GM12878 (cell line): ENCODE data around the gene COX19. TPM values are rescaled to one million over a fixed set of nuclear protein-coding genes. Genes with fewer than 3 reads are reported as not detected.

Experiments
- ATAC-seq: fragments of 200-7000 bp; cut with Tn5 transposase; 3 replicates; pipeline ENCODE4 v1.9.1; 2020; ENCODE audit warnings: mild to moderate bottlenecking, moderate library complexity
- BruUV-seq: library from RNA; stranded (reverse); fragments of 400-500 nt; replicated peaks from 2 replicates; lab custom pipeline; 2021; lab: Mats Ljungman, UMichigan
- CTCF ChIA-PET: fragments of 300-600 bp; sonication (Branson Sonifier 250); formaldehyde crosslinking; extraction: SDS; loops from one replicate; lab custom pipeline; 2021; ENCODE audit warnings: inconsistent platforms; lab: Yijun Ruan, JAX
- POLR2A ChIA-PET: fragments of 350-600 bp; formaldehyde crosslinking; extraction: SDS; loops from one replicate; lab custom pipeline; 2021; ENCODE audit warnings: inconsistent platforms; lab: Charles Lee
- RAD21 ChIA-PET: fragments of 300-600 bp; sonication (Branson Sonifier 250); formaldehyde crosslinking; loops from one replicate; lab custom pipeline; 2023; ENCODE audit warnings: antibody characterized with exemption; ENCODE audit not compliant: unreplicated experiment; lab: Charles Lee
- SMC1A ChIA-PET: fragments of 300-600 bp; sonication (Branson Sonifier 250); formaldehyde crosslinking; loops from one replicate; lab custom pipeline; 2023; ENCODE audit not compliant: unreplicated experiment, uncharacterized antibody; lab: Charles Lee
- DNase-seq: peaks from one replicate; pipeline ENCODE4 v3.0.0-alpha.2; 2011; ENCODE audit warnings: low read depth, low spot score
- FAIRE-seq: peaks from 3 replicates; lab custom pipeline; 2011; peaks lifted over from hg19 to GRCh38; lab: Jason Lieb, UNC
- H2AFZ ChIP-seq: 2 replicates; pipeline ENCODE4 v1.6.0; 2011; ENCODE audit warnings: low read depth, low read length, control low read depth; ENCODE audit not compliant: control insufficient read depth
- H3K27ac ChIP-seq: 2 replicates; pipeline ENCODE4 v1.5.1; 2011; ENCODE audit warnings: control low read depth; ENCODE audit not compliant: control insufficient read depth, insufficient read depth
- H3K27me3 ChIP-seq, 2 experiments: replicated peaks in 1 of 2; 2 replicates each; pipeline versions ENCODE4 v1.6.0 to v1.6.1; 2011; ENCODE audit warnings: low read length in 1 of 2; ENCODE audit not compliant: control insufficient read depth in 2 of 2, insufficient read depth in 2 of 2
- H3K36me3 ChIP-seq, 2 experiments: 2 replicates each; pipeline ENCODE4 v1.5.1; 2011; ENCODE audit warnings: low read length in 1 of 2; ENCODE audit not compliant: control insufficient read depth in 2 of 2, insufficient read depth in 2 of 2
- H3K4me1 ChIP-seq: 2 replicates; pipeline ENCODE4 v1.6.1; 2011; ENCODE audit warnings: mild to moderate bottlenecking, low read length, moderate library complexity, mixed read lengths; ENCODE audit not compliant: control insufficient read depth, insufficient read depth
- H3K4me2 ChIP-seq: 2 replicates; pipeline ENCODE4 v1.6.0; 2011; ENCODE audit warnings: control low read depth; ENCODE audit not compliant: control insufficient read depth, insufficient read depth
- H3K4me3 ChIP-seq: fragments of 200-600 bp; sonication (generic); 2 replicates; pipeline ENCODE4 v1.5.1; 2016
- H3K79me2 ChIP-seq: 2 replicates; pipeline ENCODE4 v1.6.0; 2011; ENCODE audit warnings: low read length; ENCODE audit not compliant: control insufficient read depth, insufficient read depth
- H3K9ac ChIP-seq: 2 replicates; pipeline ENCODE4 v1.8.0; 2011; ENCODE audit warnings: low read length, control low read depth, mixed read lengths; ENCODE audit not compliant: control insufficient read depth, insufficient read depth
- H3K9me3 ChIP-seq: replicated peaks from 3 replicates; pipeline ENCODE4 v1.5.1; 2011; ENCODE audit warnings: mild to moderate bottlenecking, low read length; ENCODE audit not compliant: control insufficient read depth, insufficient read depth
- H4K20me1 ChIP-seq: 2 replicates; pipeline ENCODE4 v1.6.0; 2011; ENCODE audit not compliant: control insufficient read depth, insufficient read depth
- EGR1 ChIP-seq, 2 experiments: IDR thresholded peaks; 1 replicate in 1 of 2; 2 replicates in 1 of 2; pipeline ENCODE4 v1.6.1; 2011 to 2012; ENCODE audit warnings: low read depth in 2 of 2, low read length in 2 of 2, borderline replicate concordance in 1 of 2, mild to moderate bottlenecking in 1 of 2, moderate library complexity in 1 of 2
- ELK1 ChIP-seq: IDR thresholded peaks from 2 replicates; pipeline ENCODE4 v1.6.1; 2012; ENCODE audit warnings: low read depth, low read length, improper control_type of control experiment
- JUNB ChIP-seq: IDR thresholded peaks from 2 replicates; pipeline ENCODE4 v1.6.1; 2016; ENCODE audit warnings: antibody characterized with exemption, mild to moderate bottlenecking
- KLF5 ChIP-seq: fragments of 450-650 bp; IDR thresholded peaks from 2 replicates; pipeline ENCODE4 v1.6.1; 2014; ENCODE audit warnings: mild to moderate bottlenecking; ENCODE audit not compliant: partially characterized antibody
- POLR2A ChIP-seq: IDR thresholded peaks from 2 replicates; pipeline ENCODE4 v1.6.1; 2011; ENCODE audit warnings: low read depth, mild to moderate bottlenecking, low read length
- SUZ12 ChIP-seq: fragments of 200-600 bp; sonication (generic); IDR thresholded peaks from one replicate; pipeline ENCODE4 v1.6.1; 2018; ENCODE audit warnings: antibody characterized with exemption, mild to moderate bottlenecking; ENCODE audit not compliant: unreplicated experiment
- ZNF274 ChIP-seq: IDR thresholded peaks from one replicate; pipeline ENCODE4 v1.8.0; 2011; ENCODE audit not compliant: insufficient read length, insufficient read depth
- WGBS: methylation state at CpG from one replicate; pipeline ENCODE4 v1.1.6; 2016; ENCODE audit warnings: low lambda C conversion rate; ENCODE audit not compliant: insufficient replicate concordance, insufficient coverage; ENCODE audit errors: missing lambda C conversion rate; 5-methylcytosine and 5-hydroxymethylcytosine counted together
- in situ Hi-C: fragments of 300-500 bp; cut with MboI; formaldehyde crosslinking; loops from 9 replicates; pipeline ENCODE4 v1.14.3; 2018; ENCODE audit warnings: mixed read lengths
- intact Hi-C: fragments of 100-400 bp; cut with micrococcal nuclease; formaldehyde crosslinking; loops from one replicate; pipeline ENCODE4 v1.14.2; 2022; ENCODE audit not compliant: unreplicated experiment
- polyA plus RNA-seq, 11 experiments: library from polyadenylated mRNA; depleted of rRNA in 4 of 11; unstranded in 6 of 11; stranded (reverse) in 5 of 11; fragments of >200 nt; fragmentation: Nextera tagmentation in 4 of 11; fragmentation: Illumina TruSeq in 1 of 11; extraction: Ambion mirVana in 4 of 11; extraction: Trizol in 1 of 11; gene quantifications; 1 replicate in 1 of 11; 2 replicates in 10 of 11; pipeline versions ENCODE4 v1.2.1 to v1.2.3, GENCODE V29; 2011 to 2016; ENCODE audit warnings: inconsistent platforms in 2 of 11, missing spikeins in 2 of 11, low read depth in 1 of 11
- total RNA-seq, 4 experiments: library from RNA; depleted of rRNA in 3 of 4; stranded (reverse); fragments of >200 nt in 3 of 4; fragmentation: Illumina TruSeq in 1 of 4; extraction: Trizol in 1 of 4; gene quantifications; 2 replicates each; pipeline versions ENCODE4 v1.2.1 to v1.2.3, GENCODE V29; 2013 to 2021
- TF ChIP-seq, protein P1 (sequence below): IDR thresholded peaks from 2 replicates; pipeline ENCODE4 v1.6.1; 2011; ENCODE audit warnings: low read depth, mild to moderate bottlenecking, low read length, moderate library complexity, borderline replicate concordance; ENCODE audit errors: extremely low read depth

The COX19 gene
- total and polyA plus RNA-seq, 10 of the 15 experiments (the other 5 are each of a cell fraction or from before 2014, with no cell fraction given), result 3.7 to 17.9 (median 10.8) TPM

DNA sequence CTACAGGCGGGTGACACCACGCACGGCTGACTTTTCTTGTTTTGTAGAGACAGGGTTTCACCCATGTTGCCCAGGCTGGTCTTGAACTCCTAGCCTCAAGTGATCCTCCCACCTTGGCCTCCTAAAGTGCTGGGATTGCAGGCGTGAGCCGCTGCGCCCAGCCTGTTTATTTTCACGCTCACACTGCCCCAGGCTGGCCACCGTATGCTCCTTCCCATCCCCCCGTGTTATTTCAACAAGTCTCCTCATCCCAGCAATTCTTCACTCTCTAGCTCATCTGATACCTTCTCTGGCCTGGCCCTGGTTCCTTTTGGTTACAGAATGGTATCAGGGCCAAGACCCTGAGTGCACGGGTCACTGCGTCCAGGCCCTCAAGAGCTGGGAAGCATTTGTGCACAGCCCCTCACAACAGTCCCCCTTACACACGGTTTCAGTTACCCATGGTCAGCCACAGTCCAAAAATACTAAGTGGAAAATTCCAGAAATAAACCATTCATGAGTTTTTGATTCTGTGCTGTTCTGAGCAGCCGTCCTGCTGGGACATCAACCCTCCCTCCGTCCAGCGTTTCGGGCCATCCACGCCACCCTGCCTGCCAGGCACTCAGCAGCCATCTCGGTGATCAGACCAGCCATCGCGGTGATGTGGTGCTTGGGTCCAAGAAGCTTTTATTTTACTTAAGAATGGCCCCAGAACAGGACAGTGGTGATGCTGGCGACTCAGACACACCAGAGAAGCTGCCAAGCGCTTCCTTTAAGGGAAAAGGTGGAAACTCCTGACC is 8.9 kb downstream of the COX19 start:
- BruUV-seq, result no TSS peak
- H3K27ac ChIP-seq, result no peak overlapping the region
- no peak for DNase-seq
- CTCF ChIA-PET, result no interaction called here
- FAIRE-seq, result no peak
- H3K4me2 ChIP-seq, result no peak overlapping the region
- no peaks in the 10 kb centered on the region; the same call in 2 of the 3 replicates for H3K9me3 ChIP-seq
- H3K27me3 ChIP-seq, result no peaks in the 10 kb centered on the region
- no peak overlapping the region for H2AFZ ChIP-seq
- H4K20me1 ChIP-seq, result no peaks in the 10 kb centered on the region
- H3K36me3 ChIP-seq, result peaks cover 21 to 24% of the 10 kb centered on the region in 2 experiments
- no peak overlapping the region for H3K4me3 ChIP-seq
- H3K79me2 ChIP-seq, result peaks cover 7% of the 10 kb centered on the region
- H3K4me1 ChIP-seq, result peaks cover 8% of the 10 kb centered on the region
- 80% methylated on average over 22 of the region's 22 CpGs for WGBS
- SMC1A ChIA-PET, result interaction anchor here (0.6 to 1.3 kb wide), 2 partner anchors 97 to 99 kb away, joined by 3 read pairs; no protein-coding TSS in a partner anchor
- no peak for TF ChIP-seq JUNB
- no peak for TF ChIP-seq KLF5
- no peak for TF ChIP-seq SUZ12
- peak; percentile 51 for TF ChIP-seq POLR2A
- TF ChIP-seq EGR1 (IDR thresholded peaks at IDR 0.05; ENCODE audit: borderline replicate concordance in 1 of 2, low read depth in 2 of 2, low read length in 2 of 2), result no peak
- TF ChIP-seq, protein P1, sequence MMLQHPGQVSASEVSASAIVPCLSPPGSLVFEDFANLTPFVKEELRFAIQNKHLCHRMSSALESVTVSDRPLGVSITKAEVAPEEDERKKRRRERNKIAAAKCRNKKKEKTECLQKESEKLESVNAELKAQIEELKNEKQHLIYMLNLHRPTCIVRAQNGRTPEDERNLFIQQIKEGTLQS, result no peak
- no peak for TF ChIP-seq ZNF274
- no peak for TF ChIP-seq ELK1
- no peak for ATAC-seq
- in situ Hi-C loops, result no loop called here
- no peak overlapping the region for H3K9ac ChIP-seq
- RAD21 ChIA-PET, result no interaction called here
- intact Hi-C loops, result no loop called here
- POLR2A ChIA-PET, result interaction anchor here (0.6 to 1.0 kb wide), 2 partner anchors 14 to 95 kb away, joined by 4 to 6 read pairs; no protein-coding TSS in a partner anchor
